Aorta (tissue), 5 donors: ENCODE measurements around the gene XRRA1. TPM values are rescaled to one million over a fixed set of nuclear protein-coding genes. Genes with fewer than 3 reads are reported as not detected.

Source experiments
- ATAC-seq: fragments of 200-7000 bp; cut with Tn5 transposase; one replicate; pipeline ENCODE4 v1.9.1; 2022; ENCODE audit warnings: moderate library complexity; ENCODE audit not compliant: low FRiP score
- DNase-seq, 2 donors: peaks; one replicate each; pipeline ENCODE4 v3.0.0-alpha.2; 2020
- H3K27ac ChIP-seq, 2 donors: one replicate each; pipeline ENCODE4 v1.5.1; 2013; ENCODE audit warnings: low read length in 2 of 2, mild to moderate bottlenecking in 2 of 2, moderate library complexity in 2 of 2, control low read depth in 1 of 2, inconsistent platforms in 1 of 2, low read depth in 1 of 2
- H3K27me3 ChIP-seq, 2 donors: one replicate each; pipeline ENCODE4 v1.6.1; 2013; ENCODE audit warnings: control low read depth in 1 of 2, low read length in 1 of 2, mild to moderate bottlenecking in 1 of 2, moderate library complexity in 1 of 2; ENCODE audit not compliant: insufficient read depth in 2 of 2, control insufficient read depth in 1 of 2
- H3K36me3 ChIP-seq, 2 donors: one replicate each; pipeline ENCODE4 v1.6.1; 2013; ENCODE audit warnings: control low read depth in 1 of 2, low read length in 1 of 2, mild to moderate bottlenecking in 1 of 2; ENCODE audit not compliant: insufficient read depth in 2 of 2, control insufficient read depth in 1 of 2
- H3K4me1 ChIP-seq, 2 donors: one replicate each; pipeline ENCODE4 v1.6.1; 2013; ENCODE audit warnings: low read length in 2 of 2, control low read depth in 1 of 2, mild to moderate bottlenecking in 1 of 2, moderate library complexity in 1 of 2; ENCODE audit not compliant: insufficient read depth in 2 of 2, control insufficient read depth in 1 of 2
- H3K4me3 ChIP-seq, 2 donors: one replicate each; pipeline ENCODE4 v1.5.1; 2013; ENCODE audit warnings: low read length in 2 of 2, control low read depth in 1 of 2, mild to moderate bottlenecking in 1 of 2
- H3K9me3 ChIP-seq: one replicate; pipeline ENCODE4 v1.6.1; 2013; ENCODE audit warnings: mild to moderate bottlenecking, low read length; ENCODE audit not compliant: control insufficient read depth
- WGBS, 2 donors: extraction: QIAGEN DNeasy Blood & Tissue Kit; methylation state at CpG; one replicate each; pipeline ENCODE4 v1.1.7; 2013; 5-methylcytosine and 5-hydroxymethylcytosine counted together
- intact Hi-C, 2 donors: fragments of 100-400 bp; cut with DNase I; formaldehyde crosslinking; loops; one replicate each; pipeline versions ENCODE4 v1.14.2 to v1.15.0; 2022
- polyA plus RNA-seq, 2 donors: library from polyadenylated mRNA; stranded (reverse); fragments of 200-250 nt; gene quantifications; one replicate each; pipeline ENCODE4 v1.2.3, GENCODE V29; 2013
- total RNA-seq, 2 donors: library from RNA; stranded (reverse); fragmentation: NEBNext Ultra II Directional; extraction: Animal tissue kit (Norgen Biotek cat#: 25700); gene quantifications; one replicate each; pipeline ENCODE4 v1.2.1, GENCODE V29; 2021
- donor health status: healthy with polysubstance abuse.
- donor health status: Bipolar disorder and iron deficiency.
- donor health status: DM: no; HTN: no; CAD: no.
- donor health status: DM: no; HTN: no; CAD: no.
- donor health status: DM: yes; HTN: yes; CAD: no.

The XRRA1 gene
- total and polyA plus RNA-seq, 4 donors, result 2.0 to 23.4 (median 8.7) TPM

DNA sequence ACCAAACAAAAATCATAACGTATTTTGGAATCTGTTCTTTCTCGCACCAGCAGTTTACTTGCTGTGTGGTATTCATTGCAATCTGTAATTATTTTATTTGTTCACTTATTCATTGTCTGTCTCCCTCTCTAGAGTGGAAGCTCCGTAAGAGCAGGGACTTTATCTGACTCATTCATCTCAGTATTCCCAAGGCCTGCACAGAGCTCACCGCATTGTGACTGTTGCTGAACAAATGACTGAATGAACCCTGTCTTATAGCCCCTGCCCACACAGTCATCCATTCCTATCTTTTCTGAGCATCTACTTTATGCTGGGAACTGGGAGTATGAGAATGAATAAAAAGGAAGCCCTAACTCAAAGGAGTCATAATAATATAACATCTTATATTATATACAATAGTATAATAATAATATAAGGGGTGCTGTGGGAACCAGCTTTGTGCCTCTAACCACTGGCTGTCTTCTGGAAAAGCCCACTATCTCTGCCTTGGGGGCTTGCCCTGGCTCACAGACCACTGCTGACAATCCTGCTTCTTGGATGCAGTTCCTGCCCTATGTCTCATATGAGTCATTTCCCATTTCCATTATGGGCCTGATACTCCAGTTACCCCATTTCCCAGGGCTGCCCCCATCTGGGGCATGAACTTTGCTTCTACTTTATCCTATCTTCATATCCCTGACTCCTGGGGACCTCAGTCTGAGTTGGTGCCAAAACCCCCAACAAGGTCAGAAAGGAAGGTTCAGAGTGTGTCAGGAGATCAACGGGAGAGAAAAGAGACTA lies 11.0 kb downstream of the XRRA1 start:
- Histone ChIP-seq H3K27ac (no peak overlapping the region), H3K4me3 (no peak overlapping the region), H3K4me1 (no peaks in the 10 kb centered on the region), H3K36me3 (peaks cover 4% of the 10 kb centered on the region in 2 donors), H3K9me3 (no peaks in the 10 kb centered on the region), H3K27me3 (no peaks in the 10 kb centered on the region)
- 92 to 95% methylated on average over 5 of the region's 5 CpGs for WGBS, 2 donors
- DNase-seq, result no peak
- intact Hi-C loops, result no loop called here
- no peak for ATAC-seq

DNA sequence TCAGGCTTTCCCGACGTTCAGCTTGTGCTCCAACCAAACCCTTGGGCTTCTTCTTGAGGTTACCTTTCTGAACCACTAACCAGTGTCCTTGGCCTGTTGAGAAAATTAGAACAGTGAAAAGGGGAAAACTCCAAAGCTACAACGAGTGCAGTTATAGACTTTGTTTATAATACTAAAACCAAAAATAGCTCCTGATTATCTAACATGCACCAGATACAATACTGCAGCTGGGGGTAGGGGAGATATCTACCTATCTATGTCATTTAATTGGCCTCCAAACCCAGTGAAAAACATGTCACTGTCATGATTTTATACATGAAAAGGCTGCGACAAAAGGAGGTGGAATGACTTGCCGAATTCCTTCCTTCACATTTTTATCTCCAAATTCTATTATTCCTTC lies 11.9 kb downstream of the XRRA1 start:
- Histone ChIP-seq H3K36me3 (peaks cover 4% of the 10 kb centered on the region in 2 donors), H3K27me3 (no peaks in the 10 kb centered on the region), H3K27ac (no peak overlapping the region), H3K9me3 (no peaks in the 10 kb centered on the region), H3K4me1 (no peaks in the 10 kb centered on the region), H3K4me3 (no peak overlapping the region)
- intact Hi-C loops, result no loop called here
- no peak for DNase-seq
- no peak for ATAC-seq
- 77 to 78% methylated on average over 5 of the region's 5 CpGs for WGBS, 2 donors

DNA sequence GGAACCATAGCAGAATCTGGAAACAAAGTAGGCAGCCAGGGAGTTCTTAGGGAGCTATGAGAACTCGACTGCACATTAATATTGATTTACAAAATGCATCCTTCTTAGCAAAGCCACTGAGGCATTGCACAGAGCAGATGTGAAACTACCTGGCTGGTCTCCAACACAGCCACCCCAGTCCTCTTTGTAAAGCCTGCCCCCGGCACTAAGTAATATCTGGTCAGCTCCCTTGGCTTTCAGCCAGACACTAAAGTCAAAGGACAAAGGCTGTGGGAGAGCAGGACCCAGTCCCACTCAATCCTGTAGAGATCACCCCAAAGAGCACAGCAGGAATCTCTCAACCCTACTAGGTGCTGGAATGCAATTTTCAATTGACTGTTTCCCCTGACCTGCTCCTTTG lies 12.8 kb downstream of the XRRA1 start:
- Histone ChIP-seq H3K27ac (no peak overlapping the region), H3K4me1 (no peaks in the 10 kb centered on the region), H3K4me3 (no peak overlapping the region), H3K36me3 (peaks cover 4% of the 10 kb centered on the region in 2 donors), H3K9me3 (no peaks in the 10 kb centered on the region), H3K27me3 (no peaks in the 10 kb centered on the region)
- 74 to 83% methylated on average over 2 of the region's 2 CpGs for WGBS, 2 donors
- intact Hi-C loops, result no loop called here
- DNase-seq (no peak), ATAC-seq (no peak)

DNA sequence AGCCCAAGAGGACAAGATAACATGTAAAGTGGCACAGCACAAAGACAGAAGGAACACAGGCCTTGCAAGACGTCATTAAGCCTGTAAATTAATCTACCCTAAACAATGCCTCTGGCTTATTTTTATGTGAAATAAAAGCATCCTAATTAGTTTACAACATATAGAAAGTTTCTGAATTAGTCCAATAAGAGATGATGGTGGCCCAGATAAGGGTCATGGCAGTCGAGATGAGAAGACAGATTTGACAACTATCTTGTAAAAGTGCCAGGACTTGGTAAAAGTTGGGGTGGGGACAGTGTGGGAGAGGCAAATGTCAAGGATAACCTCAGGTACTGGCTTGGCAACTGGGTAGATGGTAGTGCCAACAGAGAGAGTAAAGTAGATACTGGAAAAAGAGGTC lies 13.6 kb downstream of the XRRA1 start:
- 77% methylated on average over 2 of the region's 2 CpGs for WGBS, 2 donors
- ATAC-seq (no peak), DNase-seq (no peak)
- Histone ChIP-seq H3K27me3 (no peaks in the 10 kb centered on the region), H3K9me3 (no peaks in the 10 kb centered on the region), H3K36me3 (peaks cover 3 to 4% of the 10 kb centered on the region in 2 donors), H3K27ac (no peak overlapping the region), H3K4me1 (no peaks in the 10 kb centered on the region), H3K4me3 (no peak overlapping the region)
- intact Hi-C loops, result no loop called here

DNA sequence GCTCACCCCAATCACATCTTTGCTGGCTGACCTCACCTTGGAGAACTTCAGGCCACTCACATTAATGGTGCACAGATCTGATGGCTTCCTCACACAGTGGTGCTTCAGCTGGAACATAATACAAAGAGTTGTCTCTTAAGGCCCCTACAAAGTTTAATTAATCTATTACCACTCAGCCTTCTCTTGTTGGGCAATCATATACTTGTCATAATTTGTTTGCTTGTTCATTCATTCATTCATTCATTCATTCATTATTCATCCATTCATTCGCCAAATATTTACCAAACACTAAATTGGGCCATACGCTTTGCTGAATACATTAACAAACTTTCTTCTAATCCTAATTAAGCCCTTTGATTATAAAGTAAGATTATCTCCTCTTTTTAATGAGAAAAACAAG lies 15.1 kb downstream of the XRRA1 start:
- WGBS, 2 donors, result 97 to 99% methylated on average over 2 of the region's 2 CpGs
- intact Hi-C loops, result loop anchor here (2.0 to 5.0 kb wide), 2 partner anchors 97 to 314 kb away; no protein-coding TSS in a partner anchor

DNA sequence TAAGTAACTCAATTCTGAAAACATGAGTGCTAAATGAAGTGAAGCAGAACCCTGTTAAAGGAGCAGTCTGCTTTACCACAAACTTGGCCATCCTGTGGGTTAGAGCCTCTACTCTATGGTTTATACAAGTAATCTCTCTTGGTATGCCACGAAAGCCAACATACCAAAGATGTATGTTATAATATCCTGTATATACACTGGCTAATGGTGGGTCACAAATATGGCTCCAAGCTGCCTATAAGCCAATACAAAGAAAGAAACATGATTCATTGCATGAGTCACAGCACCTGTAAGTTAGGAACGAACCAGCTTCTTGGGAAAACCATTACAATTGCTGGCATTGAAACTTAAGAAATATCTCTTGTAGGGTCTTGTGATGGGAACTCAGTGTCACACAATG lies 16.1 kb downstream of the XRRA1 start:
- 55 to 61% methylated on average over 2 of the region's 2 CpGs for WGBS, 2 donors

More for the DNA sequence above, 15.1 kb downstream of the XRRA1 start:
- Histone ChIP-seq H3K27ac (no peak overlapping the region), H3K27me3 (no peaks in the 10 kb centered on the region), H3K9me3 (no peaks in the 10 kb centered on the region), H3K4me3 (no peak overlapping the region), H3K4me1 (no peaks in the 10 kb centered on the region), H3K36me3 (peaks cover 3 to 4% of the 10 kb centered on the region in 2 donors)
- no peak for ATAC-seq
- no peak for DNase-seq

DNA sequence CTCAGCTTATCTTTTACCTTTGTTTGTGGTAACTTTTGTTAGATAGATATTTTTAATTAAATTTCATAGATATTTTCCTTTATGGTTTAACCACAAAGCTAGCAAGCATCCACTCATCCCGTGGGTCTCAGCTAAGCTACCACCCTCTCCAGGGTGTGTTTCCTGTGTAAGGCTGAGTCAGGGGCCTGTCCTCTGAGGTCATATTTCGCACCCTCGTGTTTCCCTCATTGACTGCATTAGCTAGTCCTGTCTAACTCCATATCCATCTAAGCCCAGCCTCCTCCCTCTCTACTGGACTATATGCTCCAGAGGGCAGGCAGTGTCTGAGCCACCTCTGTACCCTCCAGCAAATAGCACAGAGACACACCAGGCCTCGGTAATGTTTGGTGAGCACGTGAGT lies 16.7 kb downstream of the XRRA1 start:
- Histone ChIP-seq H3K27me3 (no peaks in the 10 kb centered on the region), H3K36me3 (peaks cover 3 to 4% of the 10 kb centered on the region in 2 donors), H3K9me3 (no peaks in the 10 kb centered on the region), H3K4me1 (no peaks in the 10 kb centered on the region), H3K27ac (no peak overlapping the region), H3K4me3 (no peak overlapping the region)
- intact Hi-C loops, result loop anchor here (2.0 to 5.0 kb wide), 2 partner anchors 99 to 315 kb away; no protein-coding TSS in a partner anchor
- DNase-seq (no peak), ATAC-seq (no peak)
- WGBS, 2 donors, result 77 to 86% methylated on average over 5 of the region's 5 CpGs

More for the DNA sequence above, 16.1 kb downstream of the XRRA1 start:
- no peaks in the 10 kb centered on the region for H3K9me3 ChIP-seq
- H3K36me3 ChIP-seq, result peaks cover 3 to 4% of the 10 kb centered on the region in 2 donors
- H3K4me3 ChIP-seq, result no peak overlapping the region
- H3K27me3 ChIP-seq, result no peaks in the 10 kb centered on the region
- ATAC-seq, result no peak
- H3K27ac ChIP-seq, result no peak overlapping the region
- H3K4me1 ChIP-seq, result no peaks in the 10 kb centered on the region
- intact Hi-C loops, result loop anchor here (2.0 to 5.0 kb wide), 2 partner anchors 98 to 315 kb away; no protein-coding TSS in a partner anchor
- no peak for DNase-seq

DNA sequence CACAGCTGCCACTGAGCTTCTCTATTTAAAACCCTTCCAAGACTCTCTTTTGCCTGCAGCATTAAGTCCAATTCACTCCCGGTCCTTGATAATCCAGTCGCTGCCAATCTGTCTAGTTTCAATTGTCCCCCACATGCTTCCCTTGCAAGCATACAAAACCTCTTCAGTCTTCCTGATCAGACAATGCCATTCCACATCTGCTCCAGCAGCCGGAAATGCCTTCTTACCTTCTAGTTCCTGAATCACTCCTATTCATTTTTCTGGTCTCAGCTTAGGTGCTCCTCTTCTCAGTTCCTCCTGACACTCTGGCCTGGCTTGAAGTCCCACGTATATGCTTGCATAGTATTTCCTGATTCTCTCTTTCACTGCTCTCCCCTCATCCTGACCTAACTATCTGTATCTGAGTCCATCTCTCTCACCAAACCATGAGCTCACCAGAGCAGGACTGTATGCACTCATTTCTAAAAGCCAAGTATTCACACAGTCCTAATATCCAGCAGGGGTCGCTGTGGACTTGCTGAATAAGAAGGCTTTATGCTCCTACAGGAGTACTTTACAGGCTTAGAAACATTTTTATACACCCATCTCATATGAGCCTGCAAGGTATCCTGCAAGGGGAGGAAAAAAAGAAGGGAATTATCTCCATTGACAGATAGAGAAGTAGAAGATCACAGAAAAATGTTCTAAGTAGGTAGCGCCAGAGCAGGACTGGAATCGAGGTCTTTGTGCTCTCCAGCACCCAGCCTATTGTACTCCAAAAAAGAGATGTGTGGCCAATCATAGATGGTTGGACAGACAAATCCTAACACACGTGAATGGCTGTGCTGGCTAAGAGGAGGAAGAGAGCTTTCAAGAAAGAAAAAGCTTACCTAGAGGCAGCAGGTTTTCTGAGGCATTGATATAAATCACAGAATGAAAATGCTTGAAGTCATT lies 19.2 kb downstream of the XRRA1 start:
- DNase-seq (peak in 1 of 2 donors; percentile 66), ATAC-seq (peak; percentile 78)
- intact Hi-C loops, result loop anchor here (2.0 to 5.0 kb wide), 2 partner anchors 99 to 318 kb away; no protein-coding TSS in a partner anchor
- Histone ChIP-seq H3K9me3 (no peaks in the 10 kb centered on the region), H3K4me3 (no peak overlapping the region), H3K4me1 (no peaks in the 10 kb centered on the region), H3K36me3 (no peaks in the 10 kb centered on the region), H3K27ac (no peak overlapping the region), H3K27me3 (no peaks in the 10 kb centered on the region)
- WGBS, 2 donors, result 54 to 58% methylated on average over 8 of the region's 8 CpGs
